Trophoblast cell (in vitro differentiated cells and primary cell): ENCODE results near the gene PRPH2.

Experiments used
- DNase-seq, 2 donors: peaks; one replicate each; pipeline ENCODE4 v3.0.0-alpha.2; 2016
- H2AFZ ChIP-seq: 2 replicates; pipeline ENCODE4 v1.6.1; 2013; ENCODE audit warnings: low read length, moderate library complexity, mild to moderate bottlenecking; ENCODE audit not compliant: insufficient read depth, poor library complexity
- H2AK5ac ChIP-seq: 2 replicates; pipeline ENCODE4 v1.6.1; 2013; ENCODE audit warnings: mild to moderate bottlenecking, low read length
- H2BK120ac ChIP-seq: 2 replicates; pipeline ENCODE4 v1.6.1; 2013; ENCODE audit warnings: low read length, mild to moderate bottlenecking, moderate library complexity; ENCODE audit not compliant: insufficient read depth, poor library complexity
- H2BK12ac ChIP-seq: 2 replicates; pipeline ENCODE4 v1.6.1; 2013; ENCODE audit warnings: mild to moderate bottlenecking, low read length, moderate library complexity
- H2BK5ac ChIP-seq: 2 replicates; pipeline ENCODE4 v1.6.1; 2013; ENCODE audit warnings: low read length, low read depth, moderate library complexity, mild to moderate bottlenecking; ENCODE audit not compliant: poor library complexity
- H3K14ac ChIP-seq: 2 replicates; pipeline ENCODE4 v1.6.1; 2013; ENCODE audit warnings: mild to moderate bottlenecking, low read length
- H3K18ac ChIP-seq: 2 replicates; pipeline ENCODE4 v1.6.1; 2013; ENCODE audit warnings: mild to moderate bottlenecking, low read length
- H3K23ac ChIP-seq: 2 replicates; pipeline ENCODE4 v1.6.1; 2013; ENCODE audit warnings: low read length
- H3K27ac ChIP-seq: 2 replicates; pipeline ENCODE4 v1.5.1; 2013; ENCODE audit warnings: low read depth, mild to moderate bottlenecking, inconsistent platforms, low read length, moderate library complexity
- H3K27me3 ChIP-seq: 2 replicates; pipeline ENCODE4 v1.6.1; 2013; ENCODE audit warnings: inconsistent platforms, mild to moderate bottlenecking, low read length, moderate library complexity; ENCODE audit not compliant: insufficient read depth
- H3K36me3 ChIP-seq, 2 experiments: 1 replicate in 1 of 2; 2 replicates in 1 of 2; pipeline ENCODE4 v1.6.1; 2013; ENCODE audit warnings: low read length in 2 of 2, mild to moderate bottlenecking in 2 of 2, moderate library complexity in 1 of 2; ENCODE audit not compliant: insufficient read depth in 2 of 2, control insufficient read depth in 1 of 2
- H3K4ac ChIP-seq: 2 replicates; pipeline ENCODE4 v1.6.1; 2013; ENCODE audit warnings: low read depth, mild to moderate bottlenecking, low read length, moderate library complexity
- H3K4me1 ChIP-seq, 2 experiments: 1 replicate in 1 of 2; 2 replicates in 1 of 2; pipeline ENCODE4 v1.6.1; 2013; ENCODE audit warnings: low read length in 2 of 2, mild to moderate bottlenecking in 2 of 2, moderate library complexity in 1 of 2; ENCODE audit not compliant: insufficient read depth in 2 of 2, control insufficient read depth in 1 of 2
- H3K4me2 ChIP-seq: 2 replicates; pipeline ENCODE4 v1.6.1; 2013; ENCODE audit warnings: inconsistent platforms, mild to moderate bottlenecking, low read length, moderate library complexity
- H3K4me3 ChIP-seq: 2 replicates; pipeline ENCODE4 v1.5.1; 2013; ENCODE audit warnings: mild to moderate bottlenecking, low read depth, low read length, inconsistent platforms
- H3K79me1 ChIP-seq: one replicate; pipeline ENCODE4 v1.6.1; 2013; ENCODE audit warnings: low read length
- H3K79me2 ChIP-seq: 2 replicates; pipeline ENCODE4 v1.6.1; 2013; ENCODE audit warnings: low read length, mild to moderate bottlenecking; ENCODE audit not compliant: control insufficient read depth, insufficient read depth, poor library complexity
- H3K9ac ChIP-seq: 2 replicates; pipeline ENCODE4 v1.6.1; 2013; ENCODE audit warnings: mild to moderate bottlenecking, low read length
- H3K9me3 ChIP-seq: 2 replicates; pipeline ENCODE4 v1.6.1; 2013; ENCODE audit warnings: low read depth, mild to moderate bottlenecking, control low read depth, inconsistent platforms, low read length; ENCODE audit not compliant: insufficient read depth
- H4K12ac ChIP-seq: 2 replicates; pipeline ENCODE4 v1.6.1; 2013; ENCODE audit warnings: low read depth, mild to moderate bottlenecking, low read length, moderate library complexity
- H4K8ac ChIP-seq: 2 replicates; pipeline ENCODE4 v1.6.1; 2013; ENCODE audit warnings: low read depth, mild to moderate bottlenecking, low read length, moderate library complexity
- H4K91ac ChIP-seq: one replicate; pipeline ENCODE4 v1.6.1; 2013; ENCODE audit warnings: low read depth, mild to moderate bottlenecking, low read length, moderate library complexity
- WGBS: extraction: QIAGEN DNeasy Blood & Tissue Kit; methylation state at CpG from one replicate; pipeline ENCODE4 v1.1.7; 2013; ENCODE audit warnings: missing lambda C conversion rate; ENCODE audit not compliant: insufficient read length, insufficient coverage; ENCODE audit errors: extremely low coverage; 5-methylcytosine and 5-hydroxymethylcytosine counted together

The PRPH2 gene

GRCh38 chr6:42698217-42698616 is 24.2 kb downstream of the PRPH2 start:
- H2AK5ac ChIP-seq, result no peak overlapping the region
- H3K14ac ChIP-seq, result no peak overlapping the region
- H3K9me3 ChIP-seq, result peaks cover 2% of the 10 kb centered on the region
- H3K23ac ChIP-seq, result no peak overlapping the region
- no CpG with 5 or more reads among the region's 13 CpGs for WGBS
- no peak overlapping the region for H4K91ac ChIP-seq
- no peak overlapping the region for H3K4ac ChIP-seq
- H2BK120ac ChIP-seq, result no peak overlapping the region
- no peak overlapping the region for H2AFZ ChIP-seq
- H2BK12ac ChIP-seq, result no peak overlapping the region
- no peaks in the 10 kb centered on the region for H3K27me3 ChIP-seq
- H3K79me1 ChIP-seq, result no peaks in the 10 kb centered on the region
- peaks cover 2 to 6% of the 10 kb centered on the region in 2 experiments for H3K36me3 ChIP-seq
- H4K12ac ChIP-seq, result no peak overlapping the region
- no peak overlapping the region for H3K4me2 ChIP-seq
- H3K27ac ChIP-seq, result no peak overlapping the region
- peak in 1 of 2 donors; percentile 26 for DNase-seq
- no peaks in the 10 kb centered on the region for H3K79me2 ChIP-seq
- peaks cover 2 to 4% of the 10 kb centered on the region in 2 experiments for H3K4me1 ChIP-seq
- no peak overlapping the region for H2BK5ac ChIP-seq
- no peak overlapping the region for H3K18ac ChIP-seq
- no peak overlapping the region for H3K4me3 ChIP-seq
- no peak overlapping the region for H3K9ac ChIP-seq
- H4K8ac ChIP-seq, result no peak overlapping the region

GRCh38 chr6:42697268-42697655 is 25.1 kb downstream of the PRPH2 start:
- H4K8ac ChIP-seq, result no peak overlapping the region
- H3K4me2 ChIP-seq, result no peak overlapping the region
- DNase-seq, result no peak
- H3K4ac ChIP-seq, result no peak overlapping the region
- WGBS, result no CpG with 5 or more reads among the region's 5 CpGs
- no peak overlapping the region for H3K27ac ChIP-seq
- no peaks in the 10 kb centered on the region for H3K79me2 ChIP-seq
- no peak overlapping the region for H3K14ac ChIP-seq
- H3K18ac ChIP-seq, result no peak overlapping the region
- peaks cover 2% of the 10 kb centered on the region for H3K9me3 ChIP-seq
- no peaks in the 10 kb centered on the region for H3K27me3 ChIP-seq
- no peak overlapping the region for H4K12ac ChIP-seq
- no peak overlapping the region for H4K91ac ChIP-seq
- no peak overlapping the region for H2BK120ac ChIP-seq
- H3K4me3 ChIP-seq, result no peak overlapping the region
- H2AFZ ChIP-seq, result no peak overlapping the region
- peak overlapping the region; percentile 94 for H3K23ac ChIP-seq
- H3K79me1 ChIP-seq, result no peaks in the 10 kb centered on the region
- no peak overlapping the region for H2AK5ac ChIP-seq
- H3K4me1 ChIP-seq, result peaks cover 2 to 4% of the 10 kb centered on the region in 2 experiments
- H3K9ac ChIP-seq, result peak overlapping the region; percentile 57
- H3K36me3 ChIP-seq, result peaks cover 4 to 9% of the 10 kb centered on the region in 2 experiments
- H2BK5ac ChIP-seq, result no peak overlapping the region
- H2BK12ac ChIP-seq, result no peak overlapping the region

GRCh38 chr6:42696526-42697267 is 25.7 kb downstream of the PRPH2 start:
- H3K9ac ChIP-seq, result no peak overlapping the region
- H3K4me3 ChIP-seq, result no peak overlapping the region
- no peak overlapping the region for H2AFZ ChIP-seq
- peak in 1 of 2 donors; percentile 31 for DNase-seq
- peaks cover 2% of the 10 kb centered on the region for H3K9me3 ChIP-seq
- H3K23ac ChIP-seq, result no peak overlapping the region
- H2BK12ac ChIP-seq, result no peak overlapping the region
- H2BK120ac ChIP-seq, result no peak overlapping the region
- H3K27me3 ChIP-seq, result no peaks in the 10 kb centered on the region
- H4K8ac ChIP-seq, result no peak overlapping the region
- no peak overlapping the region for H4K91ac ChIP-seq
- no peak overlapping the region for H3K4me2 ChIP-seq
- H3K14ac ChIP-seq, result no peak overlapping the region
- H3K18ac ChIP-seq, result no peak overlapping the region
- H4K12ac ChIP-seq, result no peak overlapping the region
- peaks cover 0 to 4% of the 10 kb centered on the region in 2 experiments for H3K4me1 ChIP-seq
- WGBS, result no CpG with 5 or more reads among the region's 7 CpGs
- H3K27ac ChIP-seq, result no peak overlapping the region
- H3K36me3 ChIP-seq, result peaks cover 4 to 9% of the 10 kb centered on the region in 2 experiments
- H3K79me2 ChIP-seq, result no peaks in the 10 kb centered on the region
- H2AK5ac ChIP-seq, result no peak overlapping the region
- no peak overlapping the region for H2BK5ac ChIP-seq
- H3K79me1 ChIP-seq, result no peaks in the 10 kb centered on the region
- no peak overlapping the region for H3K4ac ChIP-seq

- Histone ChIP-seq H4K91ac (no peak overlapping the region), H4K12ac (no peak overlapping the region), H3K18ac (no peak overlapping the region), H3K4me3 (no peak overlapping the region), H3K27ac (no peak overlapping the region), H3K14ac (no peak overlapping the region), H2BK120ac (no peak overlapping the region), H3K4me2 (no peak overlapping the region), H3K79me2 (no peaks in the 10 kb centered on the region), H3K36me3 (peaks cover 12 to 19% of the 10 kb centered on the region in 2 experiments), H4K8ac (no peak overlapping the region), H3K9ac (no peak overlapping the region), H3K79me1 (no peaks in the 10 kb centered on the region), H3K23ac (no peak overlapping the region), H2BK5ac (no peak overlapping the region), H2BK12ac (no peak overlapping the region), H3K4ac (no peak overlapping the region), H2AFZ (no peak overlapping the region), H2AK5ac (no peak overlapping the region), H3K9me3 (peaks cover 2% of the 10 kb centered on the region), H3K4me1 (peaks cover 0 to 4% of the 10 kb centered on the region in 2 experiments), H3K27me3 (no peaks in the 10 kb centered on the region)
- peak in 1 of 2 donors; percentile 48 for DNase-seq
- WGBS, result no CpG with 5 or more reads among the region's 4 CpGs
Observed at GRCh38 chr6:42694586-42694985, 27.8 kb downstream of the PRPH2 start.
